GM19193 (cell line): ENCODE data around the gene PACSIN1.

Source experiments
- POLR2A ChIP-seq: IDR thresholded peaks from 4 replicates; pipeline ENCODE4 v1.6.1; 2011; ENCODE audit not compliant: insufficient read depth, insufficient read length; ENCODE audit errors: extremely low read depth

The PACSIN1 gene

DNA sequence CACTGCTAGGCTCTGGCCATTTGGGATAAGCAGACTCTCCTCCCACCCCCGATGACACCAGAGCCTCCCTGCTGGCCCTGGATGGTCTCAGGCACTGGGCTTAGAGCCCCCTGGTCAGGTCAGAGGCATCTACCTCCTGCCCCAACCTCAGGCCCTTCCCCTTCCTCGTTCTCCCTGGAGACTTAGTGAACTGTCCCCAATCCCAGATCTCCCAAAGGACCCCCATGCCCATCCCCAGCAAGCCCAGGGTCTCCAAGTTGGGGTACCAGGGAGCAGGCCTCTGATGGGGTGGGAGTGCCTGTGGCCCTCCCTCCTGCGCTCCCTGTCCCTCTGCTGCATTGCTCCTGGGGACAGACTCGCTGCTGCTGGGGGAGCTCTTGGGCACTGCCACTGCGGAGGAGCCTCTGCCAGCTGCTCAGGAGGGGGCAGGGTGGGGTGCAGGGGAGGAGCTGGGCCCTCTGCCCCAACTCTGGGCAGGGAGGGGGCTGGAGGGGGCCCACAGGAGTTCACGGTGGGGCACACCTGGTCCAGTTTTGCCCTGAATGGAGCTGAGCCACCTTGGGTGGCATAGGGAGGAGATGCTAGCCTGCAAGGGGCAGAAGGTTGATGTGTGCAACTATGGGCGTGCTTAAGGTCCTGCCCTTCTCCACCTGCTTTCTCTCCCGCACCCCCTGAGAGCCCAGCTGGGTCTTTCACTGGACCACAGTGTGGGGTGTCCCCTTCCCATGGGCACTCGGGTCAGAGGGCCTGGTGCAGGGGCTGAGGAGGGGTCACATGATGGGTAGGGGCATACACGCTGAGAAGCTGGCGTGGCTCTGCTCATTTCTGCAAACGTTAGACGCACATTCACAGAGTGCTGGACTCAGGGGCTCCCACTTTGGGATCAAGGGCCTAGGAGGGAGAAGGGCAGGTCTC is 49.9 kb downstream of the PACSIN1 start:
- TF ChIP-seq POLR2A, result no peak

DNA sequence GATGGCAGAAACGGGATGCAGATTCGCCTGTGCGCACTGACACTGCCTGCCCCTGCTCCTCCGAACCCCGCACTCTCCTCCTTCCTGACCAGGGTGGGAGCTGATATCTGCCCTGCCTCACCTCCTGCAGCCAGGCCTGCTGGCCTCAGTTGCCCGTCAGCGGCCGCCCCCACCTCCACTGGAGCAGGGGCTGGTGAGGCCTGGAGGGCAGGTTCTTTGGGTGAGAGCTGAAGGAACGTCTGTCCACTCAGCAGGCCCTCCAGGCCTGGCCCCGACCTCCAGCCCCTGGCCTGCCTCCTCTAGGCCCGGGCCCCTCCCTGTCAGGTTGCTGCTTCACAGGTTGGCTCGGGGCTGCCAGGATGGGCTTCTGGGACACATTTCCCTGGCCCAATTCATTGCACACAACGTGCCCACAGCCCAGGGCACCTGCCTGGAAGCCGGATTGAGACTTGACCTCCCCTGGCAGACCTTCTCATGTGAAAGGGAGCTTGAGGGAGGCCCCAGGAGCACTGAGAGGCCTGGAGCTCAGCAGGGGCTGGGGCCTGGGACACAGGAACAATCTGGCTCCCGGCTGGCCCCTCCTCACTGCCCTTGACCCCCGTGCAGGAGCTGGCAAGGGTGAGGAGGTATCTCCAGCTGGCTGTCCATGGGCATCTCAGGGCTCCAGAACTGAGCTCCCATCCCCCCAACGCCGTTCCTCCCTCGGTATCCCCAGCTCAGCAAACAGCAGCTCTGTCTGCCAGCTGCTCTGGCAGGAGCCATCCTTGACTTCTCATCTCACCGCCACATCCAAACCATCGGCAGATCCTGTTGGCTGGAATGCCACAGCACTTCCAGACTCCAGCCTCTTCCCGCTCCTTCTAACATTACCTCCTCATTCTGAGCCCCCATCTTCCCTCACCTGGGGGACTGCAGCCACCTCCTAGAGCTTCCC is 50.8 kb downstream of the PACSIN1 start:
- TF ChIP-seq POLR2A, result no peak

DNA sequence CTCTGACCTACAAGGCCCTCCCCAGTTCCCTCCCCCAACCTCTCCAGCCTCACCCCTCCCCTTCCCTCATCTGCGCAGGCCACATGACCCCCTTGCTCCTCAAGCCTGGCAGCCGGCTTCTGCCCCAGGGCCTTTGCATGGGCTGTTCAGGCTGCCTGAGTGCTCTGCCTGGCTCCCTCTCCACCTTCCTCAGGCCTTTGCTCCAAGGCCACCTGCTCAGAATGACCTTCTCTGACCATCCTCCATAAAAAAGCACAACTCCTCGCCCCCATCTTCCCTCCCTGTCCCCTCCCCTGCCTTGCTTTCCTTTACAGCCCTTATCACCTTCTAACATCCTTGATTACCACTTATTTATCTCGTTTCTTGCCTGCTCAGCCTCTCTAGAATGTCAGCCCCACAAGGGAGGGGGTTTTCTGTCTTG is 51.6 kb downstream of the PACSIN1 start:
- no peak for TF ChIP-seq POLR2A

DNA sequence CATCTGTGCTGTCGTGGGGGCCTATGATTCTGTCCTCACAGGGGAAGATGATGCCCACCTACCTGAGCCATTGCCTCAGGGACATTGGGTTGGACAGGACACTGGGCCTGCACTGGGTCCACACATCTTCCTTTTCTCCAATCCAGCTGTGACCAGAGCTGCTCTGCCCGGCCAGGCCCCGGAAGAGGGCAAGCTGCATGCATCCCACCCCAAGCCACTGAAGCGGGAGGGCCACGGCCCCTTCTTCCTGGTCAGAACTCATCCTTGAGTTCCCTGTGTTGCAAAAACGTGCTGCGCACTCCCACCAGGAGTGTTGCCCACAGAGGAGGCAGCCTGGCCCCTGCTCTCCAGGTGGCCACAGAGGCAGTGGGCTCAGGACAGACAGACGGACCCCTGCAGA is 52.1 kb downstream of the PACSIN1 start:
- TF ChIP-seq POLR2A, result no peak

- no peak for TF ChIP-seq POLR2A
Measured at GRCh38 chr6:34518669-34519365, 52.9 kb downstream of the PACSIN1 start.

DNA sequence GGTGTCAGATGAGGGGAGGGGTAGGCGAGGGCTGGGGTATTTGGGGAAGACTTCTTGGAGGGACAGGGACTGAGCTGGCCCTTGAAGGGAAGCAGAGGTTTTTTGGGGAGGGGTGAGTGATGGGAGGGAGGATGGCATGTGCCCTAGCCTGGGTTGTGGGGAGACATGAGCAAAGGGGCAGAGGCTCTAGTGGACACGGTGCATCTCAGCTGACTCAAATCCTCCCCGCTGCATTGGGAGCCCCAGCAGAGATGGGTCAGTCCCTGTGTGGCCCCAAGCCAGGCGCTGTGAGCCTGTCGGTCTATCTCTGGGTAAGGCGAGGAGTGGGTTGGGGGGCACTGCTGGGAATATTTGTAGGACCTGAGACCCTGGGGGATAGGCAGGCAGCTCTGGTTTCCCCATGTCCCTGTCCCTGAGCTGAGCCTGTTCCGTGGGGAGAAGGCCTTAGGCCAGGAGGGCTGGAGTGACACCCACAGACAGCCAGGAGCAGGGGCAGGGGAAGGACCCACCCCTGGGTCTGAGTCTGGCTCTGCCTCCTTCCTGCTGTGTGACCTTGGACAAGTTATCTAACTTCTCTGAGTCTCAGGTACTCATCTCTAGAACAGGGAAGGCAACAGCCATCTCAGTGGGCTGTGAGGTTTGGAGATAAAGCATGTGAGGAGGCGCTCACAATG is 54.2 kb downstream of the PACSIN1 start:
- no peak for TF ChIP-seq POLR2A

DNA sequence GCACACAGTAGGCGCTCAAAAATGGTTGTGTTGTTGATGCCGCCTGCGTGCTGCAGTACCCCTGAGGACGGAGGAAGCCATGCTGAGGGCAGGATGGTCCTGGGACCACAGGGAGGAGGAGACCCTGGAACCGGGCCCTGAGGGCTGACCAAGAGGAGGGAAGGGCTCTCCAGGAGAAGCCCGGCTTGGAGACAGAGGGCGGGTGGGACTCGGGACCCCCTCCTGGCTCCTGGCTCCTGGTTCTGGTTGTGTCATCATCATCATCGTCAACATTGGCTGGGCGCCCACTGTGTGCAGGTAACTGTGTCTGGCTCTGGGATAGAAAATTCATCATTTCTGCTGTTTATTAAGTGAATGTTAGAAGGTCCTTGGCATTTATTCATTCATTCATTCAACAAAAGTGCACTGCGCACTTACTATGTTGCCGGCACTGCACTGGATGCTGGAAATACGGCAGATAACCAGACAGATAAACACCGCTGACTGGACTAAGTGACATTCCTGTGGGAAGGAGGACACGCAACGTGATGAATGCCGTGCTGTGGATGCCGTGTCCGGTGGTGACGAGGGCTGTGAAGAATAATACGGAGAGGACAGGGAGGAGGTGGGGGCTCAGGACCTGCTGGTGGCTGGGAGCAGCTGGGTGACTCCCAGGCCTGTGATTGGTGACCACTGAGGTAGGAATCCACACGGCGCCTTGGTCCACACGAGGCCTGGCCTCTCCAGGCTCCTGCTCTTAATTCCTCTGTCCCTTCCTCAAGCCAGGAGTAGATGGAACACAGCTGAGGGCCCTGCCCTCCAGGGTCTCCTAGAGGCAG is 55.0 kb downstream of the PACSIN1 start:
- no peak for TF ChIP-seq POLR2A

- no peak for TF ChIP-seq POLR2A
Measured at GRCh38 chr6:34521463-34522285, 55.8 kb downstream of the PACSIN1 start.

- no peak for TF ChIP-seq POLR2A
Measured at GRCh38 chr6:34522761-34523160, 56.9 kb downstream of the PACSIN1 start.

GRCh38 chr6:34523441-34524206 is 57.7 kb downstream of the PACSIN1 start:
- no peak for TF ChIP-seq POLR2A

DNA sequence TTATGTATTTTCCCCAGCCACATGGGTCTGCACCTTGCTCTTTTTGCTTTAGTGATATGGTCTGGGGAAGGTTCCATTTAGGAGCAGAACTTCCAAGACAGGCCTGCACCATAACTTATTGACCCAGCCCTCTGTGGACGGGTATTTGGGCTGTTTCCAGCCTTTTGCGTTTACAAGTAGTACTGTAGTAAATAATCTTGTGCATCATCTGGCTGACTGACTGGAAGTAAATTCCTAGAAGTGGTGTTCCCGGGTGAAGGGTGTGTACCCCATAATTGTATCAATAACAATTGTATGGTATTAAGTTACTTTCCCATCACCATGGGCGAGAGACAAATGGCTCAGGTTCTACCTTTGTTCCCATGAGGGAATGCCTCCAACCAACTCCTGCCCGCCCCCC is 58.6 kb downstream of the PACSIN1 start:
- no peak for TF ChIP-seq POLR2A

DNA sequence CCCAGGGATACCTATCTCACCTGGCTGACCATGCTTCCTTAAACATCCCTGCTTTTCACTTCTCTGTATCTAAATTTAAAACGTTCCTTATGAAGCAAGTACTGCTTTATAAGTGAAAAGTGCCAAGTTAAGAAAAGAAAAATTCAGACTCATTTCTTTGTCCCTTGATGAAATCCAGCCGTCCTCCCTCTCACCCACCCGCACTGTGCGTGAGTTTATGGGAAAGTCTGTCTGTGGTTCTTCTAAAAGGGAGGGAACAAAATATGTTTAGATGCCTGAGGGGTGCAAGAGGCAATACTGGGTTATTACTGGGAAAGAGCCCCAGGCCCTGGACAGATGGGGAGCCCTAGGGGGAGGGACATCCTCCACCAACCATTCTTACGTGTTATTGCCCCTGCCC is 59.1 kb downstream of the PACSIN1 start:
- TF ChIP-seq POLR2A, result no peak
